Activated CD8-positive, alpha-beta memory T cell treated with anti-CD3 and anti-CD28 coated beads for 24 hours (primary cell): ENCODE measurements around the gene ACVR2B.
A peak's percentile ranks its signal among the peaks of the same experiment; 100 is the strongest.

Source experiments
- DNase-seq: peaks from one replicate; pipeline ENCODE4 v3.0.0-alpha.2; 2020

ACVR2B gene

GRCh38 chr3:38458796-38459498 is 5.3 kb downstream of the ACVR2B start:
- DNase-seq: no peak

DNA sequence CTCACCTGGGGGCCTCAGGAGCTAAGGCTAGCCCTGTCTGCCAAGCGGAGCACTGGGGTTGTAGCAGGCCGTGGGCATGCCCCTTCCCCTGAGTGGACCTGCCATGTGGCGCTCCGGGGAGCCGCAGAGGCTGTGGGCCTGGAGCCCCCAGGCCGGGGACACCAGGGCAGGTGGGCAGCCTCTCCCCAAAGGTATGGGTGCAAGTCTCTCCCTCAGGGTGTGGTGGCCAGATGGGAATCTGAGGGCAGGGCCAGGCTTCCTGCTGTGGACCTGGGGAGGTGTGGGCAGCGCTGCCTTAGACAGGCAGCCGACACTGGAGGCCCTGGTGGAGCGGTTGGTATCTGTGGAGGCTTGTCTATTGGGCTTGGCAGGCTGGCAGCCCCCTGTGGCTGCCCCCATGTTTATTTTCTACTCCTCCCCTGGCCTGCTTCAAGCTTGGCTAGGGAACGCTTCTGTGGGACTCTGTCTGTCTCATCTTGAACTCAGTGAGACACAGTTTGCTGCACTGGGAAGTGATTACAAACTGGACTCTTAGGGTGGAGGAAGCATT is 5.9 kb downstream of the ACVR2B start:
- DNase-seq: no peak

DNA sequence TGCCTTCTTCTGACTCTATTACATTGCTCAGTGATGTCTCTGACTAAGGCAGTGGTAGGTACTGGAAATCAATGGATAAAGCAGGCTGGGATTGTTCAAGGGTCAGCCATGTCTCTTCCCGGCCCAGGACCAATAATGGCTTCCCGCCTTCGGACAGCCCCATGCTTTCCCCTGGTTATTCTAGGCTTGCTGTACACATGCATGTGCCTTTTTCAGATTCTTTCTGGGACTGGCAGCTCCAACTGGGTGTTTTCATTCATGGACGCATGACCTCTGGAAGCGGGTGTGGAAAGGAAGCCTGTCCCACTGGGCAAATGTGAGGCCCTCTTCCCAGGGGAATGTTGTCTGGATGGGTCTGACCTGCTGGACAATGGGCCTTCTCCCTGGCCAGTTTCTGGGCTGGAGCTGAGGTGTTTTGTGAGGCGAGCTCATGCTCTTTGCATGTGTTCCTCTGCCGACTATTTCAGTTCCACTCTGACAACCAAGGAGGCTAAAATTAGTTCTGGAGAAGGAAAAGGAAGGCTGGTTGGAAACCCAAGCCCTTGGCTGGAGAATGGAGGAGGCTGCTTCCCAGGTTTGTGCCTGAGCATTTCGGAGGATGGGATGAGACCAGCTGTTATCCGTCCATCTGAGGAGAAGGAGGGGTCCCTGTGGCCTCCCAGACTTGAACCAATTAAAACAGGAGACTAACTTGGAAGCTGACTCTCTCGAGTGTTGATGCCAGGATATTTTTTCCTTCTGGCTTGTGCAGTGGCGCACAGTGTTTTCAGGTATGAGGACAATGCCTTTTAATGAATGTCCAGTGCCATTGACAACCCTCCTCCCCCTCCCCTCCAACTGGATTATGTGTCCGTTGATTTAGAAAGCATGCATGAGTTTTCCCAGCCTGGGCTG is 6.9 kb downstream of the ACVR2B start:
- no peak for DNase-seq

DNA sequence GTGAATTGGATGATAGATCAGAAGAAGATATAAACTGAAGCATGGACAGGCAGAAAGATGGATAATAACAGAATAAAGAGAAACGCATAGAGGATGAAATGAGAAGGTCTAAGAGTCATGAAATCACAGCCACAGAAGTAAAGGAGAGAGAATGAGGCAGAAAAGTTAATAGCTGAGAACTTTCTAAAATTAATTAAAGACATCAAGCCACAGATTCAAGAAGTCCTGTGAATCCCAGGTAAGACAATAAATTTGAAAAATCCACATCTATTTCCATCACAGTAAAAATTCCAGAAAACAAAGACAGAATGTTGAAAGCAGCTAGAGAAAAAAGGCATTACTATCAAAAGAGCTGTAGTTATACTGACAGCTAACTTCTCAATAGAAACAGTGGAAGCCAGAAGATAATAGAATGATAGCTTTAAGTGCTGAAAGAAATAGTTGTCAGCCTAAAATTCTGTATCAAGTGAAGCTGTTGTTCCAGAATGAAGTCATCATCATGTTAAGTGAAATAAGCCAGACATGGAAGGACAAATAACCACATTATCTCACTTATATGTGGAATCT is 12.0 kb downstream of the ACVR2B start:
- no peak for DNase-seq

GRCh38 chr3:38468765-38469164 is 15.1 kb downstream of the ACVR2B start:
- DNase-seq: no peak

DNA sequence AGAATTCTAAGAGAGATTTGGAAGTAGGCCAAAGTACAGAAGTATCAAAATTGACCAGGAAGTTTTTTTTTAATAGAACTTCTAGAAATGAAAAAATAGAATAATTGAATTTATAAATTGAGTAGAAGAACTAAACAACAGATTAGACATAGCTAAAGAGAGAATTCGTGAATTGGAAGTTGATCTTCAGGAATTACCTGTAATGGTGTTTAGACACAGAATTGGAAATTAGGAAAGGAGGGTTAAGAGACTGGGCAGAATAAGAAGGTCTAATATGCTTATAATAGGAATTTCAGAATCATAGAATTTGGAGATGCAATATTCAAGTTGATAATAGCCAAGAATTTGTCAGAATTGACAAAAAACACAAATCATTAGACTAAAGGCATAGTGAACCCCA is 16.2 kb downstream of the ACVR2B start:
- DNase-seq: no peak

DNA sequence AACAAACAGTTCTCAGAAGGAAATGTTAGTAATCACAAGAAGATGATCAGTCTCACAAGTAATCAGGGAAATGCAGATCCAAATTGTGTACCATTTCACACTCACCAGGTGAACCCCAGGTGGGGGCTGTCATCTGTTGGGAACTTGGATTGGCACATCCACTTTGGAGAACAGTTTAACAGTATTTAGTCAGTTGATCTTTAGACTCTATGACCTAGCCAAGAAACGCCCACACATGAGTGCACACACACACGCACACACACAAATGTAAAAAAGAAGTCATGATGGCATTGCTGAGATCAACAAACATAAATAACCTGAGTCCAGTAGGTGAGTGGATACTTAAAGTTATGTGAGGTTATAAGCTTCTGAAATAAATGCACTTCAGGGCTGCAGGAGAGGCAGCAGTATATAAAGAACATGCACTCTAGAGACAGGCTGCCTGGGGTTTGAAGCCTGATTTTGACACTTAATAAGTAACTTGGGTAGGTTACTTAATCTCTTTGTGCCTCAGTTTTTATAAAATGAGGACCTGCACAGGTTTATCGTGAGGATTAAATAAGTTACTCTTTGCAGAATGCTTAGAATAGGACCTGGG is 17.7 kb downstream of the ACVR2B start:
- DNase-seq: no peak

GRCh38 chr3:38472342-38472741 is 18.7 kb downstream of the ACVR2B start:
- DNase-seq: no peak

- DNase-seq: no peak
Observed at GRCh38 chr3:38473229-38473628, 19.5 kb downstream of the ACVR2B start.

- DNase-seq: no peak
Observed at GRCh38 chr3:38474928-38475605, 21.4 kb downstream of the ACVR2B start.

GRCh38 chr3:38475716-38476115 is 22.0 kb downstream of the ACVR2B start:
- no peak for DNase-seq

GRCh38 chr3:38476157-38476756 is 22.6 kb downstream of the ACVR2B start:
- DNase-seq: no peak

DNA sequence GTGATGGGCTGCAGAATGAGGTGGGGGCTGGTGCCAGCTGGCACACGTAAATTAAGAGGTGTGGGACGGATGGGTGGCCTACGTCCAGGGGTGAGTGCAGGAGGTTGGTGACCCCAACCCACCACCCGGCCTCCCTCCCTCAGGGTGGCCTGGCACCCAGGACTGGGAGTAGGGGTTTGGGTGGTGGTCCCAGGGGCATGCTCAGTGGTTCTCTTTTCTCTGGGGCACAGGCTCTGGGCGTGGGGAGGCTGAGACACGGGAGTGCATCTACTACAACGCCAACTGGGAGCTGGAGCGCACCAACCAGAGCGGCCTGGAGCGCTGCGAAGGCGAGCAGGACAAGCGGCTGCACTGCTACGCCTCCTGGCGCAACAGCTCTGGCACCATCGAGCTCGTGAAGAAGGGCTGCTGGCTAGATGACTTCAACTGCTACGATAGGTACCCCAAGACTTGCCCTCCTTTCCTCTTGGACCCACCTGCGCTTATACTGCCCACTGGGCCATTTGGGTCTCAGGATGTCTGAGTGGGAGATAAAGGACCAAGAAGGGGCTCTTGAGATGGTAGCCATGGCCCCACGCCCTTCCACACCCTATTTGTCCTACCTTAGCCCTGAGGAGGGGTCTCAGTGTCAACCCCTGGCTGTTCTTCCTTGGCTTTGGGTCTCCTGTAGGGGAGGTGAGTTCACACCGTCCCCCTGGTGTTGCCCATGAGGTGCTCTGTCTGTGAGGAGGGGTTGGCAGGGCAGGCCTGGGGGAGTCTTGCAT is 23.5 kb downstream of the ACVR2B start:
- no peak for DNase-seq

DNA sequence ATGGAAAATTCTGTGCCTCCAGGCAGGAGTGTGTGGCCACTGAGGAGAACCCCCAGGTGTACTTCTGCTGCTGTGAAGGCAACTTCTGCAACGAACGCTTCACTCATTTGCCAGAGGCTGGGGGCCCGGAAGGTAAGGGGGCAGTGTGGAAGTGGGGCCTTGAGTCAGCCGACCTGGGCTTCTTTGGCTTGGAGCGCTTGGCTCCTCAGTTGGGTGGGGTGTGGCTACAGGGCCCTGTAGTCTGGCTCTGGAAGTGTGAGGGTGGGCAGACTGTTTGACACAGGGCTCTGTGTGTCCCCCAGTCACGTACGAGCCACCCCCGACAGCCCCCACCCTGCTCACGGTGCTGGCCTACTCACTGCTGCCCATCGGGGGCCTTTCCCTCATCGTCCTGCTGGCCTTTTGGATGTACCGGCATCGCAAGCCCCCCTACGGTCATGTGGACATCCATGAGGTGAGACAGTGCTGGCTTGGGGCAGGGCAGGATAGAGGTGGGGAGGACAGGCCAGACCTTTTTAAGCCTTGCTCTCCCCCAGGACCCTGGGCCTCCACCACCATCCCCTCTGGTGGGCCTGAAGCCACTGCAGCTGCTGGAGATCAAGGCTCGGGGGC is 24.3 kb downstream of the ACVR2B start:
- DNase-seq: no peak

- no peak for DNase-seq
Observed at GRCh38 chr3:38478901-38479300, 25.2 kb downstream of the ACVR2B start.

- peak; percentile 71 for DNase-seq
Observed at GRCh38 chr3:38479431-38480092, 25.9 kb downstream of the ACVR2B start.

DNA sequence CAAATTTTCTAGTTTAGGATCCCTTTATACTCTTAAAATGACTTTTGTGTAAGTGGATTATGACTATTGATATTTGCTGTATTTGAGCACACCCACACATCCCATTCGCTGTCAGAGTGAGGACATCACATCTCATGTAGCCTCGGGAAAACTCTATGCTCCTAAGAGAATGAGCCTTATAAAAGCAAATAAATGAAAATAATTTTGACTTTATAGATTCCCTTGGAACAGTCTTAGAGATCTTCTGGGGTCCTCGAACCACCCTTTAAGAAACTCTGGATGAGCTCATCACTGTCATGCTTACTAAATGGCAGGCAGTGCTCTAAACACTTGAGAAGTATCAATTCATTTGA is 26.4 kb downstream of the ACVR2B start:
- DNase-seq: no peak

DNA sequence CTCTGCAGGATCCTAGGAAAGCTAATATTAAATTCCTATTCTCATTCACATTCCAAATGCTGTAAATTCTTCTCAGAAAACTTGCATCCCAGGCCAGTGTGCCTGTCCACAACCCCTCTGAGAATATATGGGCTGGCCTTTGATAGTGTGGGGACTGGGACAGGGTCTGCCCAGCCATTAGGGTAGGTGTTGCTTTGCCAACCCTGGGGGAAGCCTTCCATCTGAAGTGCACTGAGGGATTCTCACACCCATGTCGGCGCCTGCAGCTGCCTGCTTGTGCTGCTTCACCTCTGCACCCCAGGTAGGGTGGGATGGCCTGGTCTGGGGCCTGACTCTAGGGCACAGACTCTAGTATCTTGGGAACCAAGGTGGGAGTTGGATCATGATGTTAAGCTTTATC is 27.2 kb downstream of the ACVR2B start:
- no peak for DNase-seq

GRCh38 chr3:38482951-38483350 is 29.3 kb downstream of the ACVR2B start:
- no peak for DNase-seq

GRCh38 chr3:38487323-38487722 is 33.6 kb downstream of the ACVR2B start:
- DNase-seq: no peak

DNA sequence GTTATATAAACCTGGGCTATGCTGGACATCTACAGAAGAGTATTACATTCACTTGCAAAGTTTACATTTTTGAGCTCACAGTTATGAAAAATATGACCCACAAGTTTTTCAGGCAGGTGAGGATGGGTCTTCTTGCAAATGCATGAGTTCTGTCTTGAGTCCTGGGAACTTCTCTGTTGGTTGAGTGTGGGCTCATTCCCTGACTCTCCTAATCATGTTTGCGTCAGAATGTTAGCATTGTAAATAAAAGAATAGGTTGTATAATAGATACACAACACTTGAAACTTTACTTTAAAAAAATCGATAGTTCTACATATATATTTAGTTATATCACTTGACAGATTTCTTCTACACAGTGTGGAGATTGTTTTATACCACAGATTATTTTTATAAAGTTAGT is 35.3 kb downstream of the ACVR2B start:
- DNase-seq: no peak
